Measurements from ENCODE around the gene MAP1B.
"Not testable (repeated sequence)": the region's sequence is repeated elsewhere in the genome, so short reads cannot be mapped to it uniquely, and the experiment has no call there.

MAP1B gene

GRCh38 chr5:72166070-72166979 is 59.0 kb downstream of the MAP1B start:
- no peak for DNase-seq

GRCh38 chr5:72167257-72167656 is 60.0 kb downstream of the MAP1B start:
- no peak for DNase-seq

- DNase-seq: no peak
These were observed 60.5 kb downstream of the MAP1B start for GRCh38 chr5:72167804-72168203.

GRCh38 chr5:72170101-72170500 is 62.8 kb downstream of the MAP1B start:
- DNase-seq: no peak

GRCh38 chr5:72171181-72171580 is 63.9 kb downstream of the MAP1B start:
- DNase-seq: not testable (repeated sequence)

GRCh38 chr5:72171667-72172066 is 64.4 kb downstream of the MAP1B start:
- DNase-seq: no peak

- DNase-seq: no peak
These were observed 65.5 kb downstream of the MAP1B start for GRCh38 chr5:72172786-72173185.

- no peak for DNase-seq
These were observed 70.3 kb downstream of the MAP1B start for GRCh38 chr5:72177538-72177937.

GRCh38 chr5:72179028-72179815 is 71.9 kb downstream of the MAP1B start:
- no peak for DNase-seq

GRCh38 chr5:72179816-72180440 is 72.7 kb downstream of the MAP1B start:
- DNase-seq: no peak

- no peak for DNase-seq
These were observed 73.7 kb downstream of the MAP1B start for GRCh38 chr5:72180925-72181324.

- no peak for DNase-seq
These were observed 75.4 kb downstream of the MAP1B start for GRCh38 chr5:72182686-72183085.

GRCh38 chr5:72183101-72183520 is 75.8 kb downstream of the MAP1B start:
- no peak for DNase-seq

- no peak for DNase-seq
These were observed 77.1 kb downstream of the MAP1B start for GRCh38 chr5:72184408-72184807.

- no peak for DNase-seq
These were observed 78.4 kb downstream of the MAP1B start for GRCh38 chr5:72185496-72186329.

GRCh38 chr5:72187388-72188075 is 80.3 kb downstream of the MAP1B start:
- DNase-seq: no peak

GRCh38 chr5:72188166-72188565 is 80.9 kb downstream of the MAP1B start:
- no peak for DNase-seq

GRCh38 chr5:72189146-72189545 is 81.9 kb downstream of the MAP1B start:
- DNase-seq: no peak

- no peak for DNase-seq
These were observed 84.1 kb downstream of the MAP1B start for GRCh38 chr5:72191404-72191803.

- no peak for DNase-seq
These were observed 87.6 kb downstream of the MAP1B start for GRCh38 chr5:72194846-72195245.

GRCh38 chr5:72195581-72195980 is 88.3 kb downstream of the MAP1B start:
- no peak for DNase-seq

GRCh38 chr5:72197393-72197792 is 90.1 kb downstream of the MAP1B start:
- DNase-seq: no peak
